DMS 273 treated with DMSO at 0.1 percent for 48 hours (cell line): Measurements from ENCODE around the gene GUSB.
"Not testable (repeated sequence)": the region's sequence is repeated elsewhere in the genome, so short reads cannot be mapped to it uniquely, and the experiment has no call there.

Experiments
- DNase-seq: peaks from one replicate; lab custom pipeline; 2025; lab: John Stamatoyannopoulos, UW

GUSB gene

GRCh38 chr7:65975814-65976445 lies 6.1 kb downstream of the GUSB start:
- DNase-seq: no peak

- no peak for DNase-seq
Observed at GRCh38 chr7:65974876-65975275, 7.1 kb downstream of the GUSB start.

- no peak for DNase-seq
Observed at GRCh38 chr7:65974191-65974801, 7.7 kb downstream of the GUSB start.

- no peak for DNase-seq
Observed at GRCh38 chr7:65972976-65973375, 9.0 kb downstream of the GUSB start.

- DNase-seq: no peak
Observed at GRCh38 chr7:65971021-65971420, 11.0 kb downstream of the GUSB start.

GRCh38 chr7:65968256-65969185 lies 13.5 kb downstream of the GUSB start:
- DNase-seq: no peak

- DNase-seq: no peak
Observed at GRCh38 chr7:65967361-65968155, 14.5 kb downstream of the GUSB start.

- DNase-seq: no peak
Observed at GRCh38 chr7:65966146-65966545, 15.9 kb downstream of the GUSB start.

GRCh38 chr7:65964671-65965070 lies 17.3 kb downstream of the GUSB start:
- DNase-seq: not testable (repeated sequence)

GRCh38 chr7:65962033-65962432 lies 20.0 kb downstream of the GUSB start:
- no peak for DNase-seq

GRCh38 chr7:65960351-65961074 lies 21.5 kb downstream of the GUSB start:
- no peak for DNase-seq

GRCh38 chr7:65955718-65956117 lies 26.3 kb downstream of the GUSB start:
- DNase-seq: no peak

GRCh38 chr7:65953890-65954450 lies 28.0 kb downstream of the GUSB start:
- no peak for DNase-seq

- no peak for DNase-seq
Observed at GRCh38 chr7:65953001-65953720, 28.9 kb downstream of the GUSB start.

- DNase-seq: no peak
Observed at GRCh38 chr7:65951837-65952578, 30.0 kb downstream of the GUSB start.

GRCh38 chr7:65946904-65947303 lies 35.1 kb downstream of the GUSB start:
- no peak for DNase-seq

GRCh38 chr7:65945787-65946186 lies 36.2 kb downstream of the GUSB start:
- DNase-seq: not testable (repeated sequence)

GRCh38 chr7:65938336-65938895 lies 43.6 kb downstream of the GUSB start:
- DNase-seq: no peak

- DNase-seq: no peak
Observed at GRCh38 chr7:65937296-65937695, 44.7 kb downstream of the GUSB start.
